ENCODE measurements around the gene FABP7. TPM values are rescaled to one million over a fixed set of nuclear protein-coding genes. Genes with fewer than 3 reads are reported as not detected.

The FABP7 gene
- total RNA-seq, 1 experiment from 2014 or later = not detected

GRCh38 chr6:122778302-122778701 is 1.2 kb upstream of the FABP7 start:
- no peaks in the 10 kb centered on the region for H4K20me1 ChIP-seq (ENCODE audit: insufficient read depth)
- no peak overlapping the region for H3K4me3 ChIP-seq (replicated peaks in 1 of 2; ENCODE audit: low read depth in 1 of 2, low read length in 2 of 2)
- no peak for ATAC-seq
- DNase-seq (ENCODE audit: low read depth, low spot score) = no peak
- H3K4me1 ChIP-seq (ENCODE audit: control insufficient read depth in 1 of 2, insufficient read depth in 2 of 2, low read length in 2 of 2) = no peaks in the 10 kb centered on the region
- no peak overlapping the region for H2AFZ ChIP-seq (ENCODE audit: low read depth, low read length, poor library complexity, severe bottlenecking)
- H3K79me2 ChIP-seq (ENCODE audit: insufficient read depth, low read length) = no peaks in the 10 kb centered on the region
- H3K9ac ChIP-seq (ENCODE audit: low read length) = no peak overlapping the region
- H3K27ac ChIP-seq (ENCODE audit: low read depth, low read length) = no peak overlapping the region
- no peaks in the 10 kb centered on the region for H3K9me3 ChIP-seq (ENCODE audit: control insufficient read depth in 1 of 2, insufficient read depth in 1 of 2, low read depth in 1 of 2, low read length in 2 of 2)
- no peaks in the 10 kb centered on the region for H3K27me3 ChIP-seq (ENCODE audit: insufficient read depth, low read length)
- H3K4me2 ChIP-seq (ENCODE audit: low read length) = no peak overlapping the region
- no peaks in the 10 kb centered on the region for H3K9me2 ChIP-seq (ENCODE audit: insufficient read depth)
- TF ChIP-seq CEBPB (IDR thresholded peaks at IDR 0.05; ENCODE audit: low read depth) (no peak), POLR2AphosphoS5 (IDR thresholded peaks at IDR 0.05; ENCODE audit: low read depth, low read length) (no peak), CTCF (IDR thresholded peaks at IDR 0.05 in 2 of 3, conservative IDR thresholded peaks at IDR 0.05 in 1 of 3; ENCODE audit: borderline replicate concordance in 1 of 3, insufficient read depth in 1 of 3, low read depth in 2 of 3, low read length in 2 of 3) (no peak), EGR1 (IDR thresholded peaks at IDR 0.05; ENCODE audit: low read depth) (no peak), SP1 (IDR thresholded peaks at IDR 0.05; ENCODE audit: low read depth) (no peak), FOSL1 (IDR thresholded peaks at IDR 0.05; ENCODE audit: low read depth) (no peak), YY1 (IDR thresholded peaks at IDR 0.05; ENCODE audit: extremely low read depth, insufficient replicate concordance, low read depth, low read length) (no peak), ZNF274 (IDR thresholded peaks at IDR 0.05; ENCODE audit: low read depth, low read length) (no peak), JUND (IDR thresholded peaks at IDR 0.05) (no peak), SRF (IDR thresholded peaks at IDR 0.05; ENCODE audit: low read depth) (no peak), POLR2A (IDR thresholded peaks at IDR 0.05; ENCODE audit: borderline replicate concordance, extremely low read depth, insufficient read depth, insufficient read length) (no peak), MAX (IDR thresholded peaks at IDR 0.05) (no peak), CBX3 (IDR thresholded peaks at IDR 0.05; ENCODE audit: low read depth) (no peak), ZFX (IDR thresholded peaks at IDR 0.05) (no peak)
- TF ChIP-seq, protein P1, sequence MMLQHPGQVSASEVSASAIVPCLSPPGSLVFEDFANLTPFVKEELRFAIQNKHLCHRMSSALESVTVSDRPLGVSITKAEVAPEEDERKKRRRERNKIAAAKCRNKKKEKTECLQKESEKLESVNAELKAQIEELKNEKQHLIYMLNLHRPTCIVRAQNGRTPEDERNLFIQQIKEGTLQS (IDR thresholded peaks at IDR 0.05) = no peak
- TF ChIP-seq, protein P2, sequence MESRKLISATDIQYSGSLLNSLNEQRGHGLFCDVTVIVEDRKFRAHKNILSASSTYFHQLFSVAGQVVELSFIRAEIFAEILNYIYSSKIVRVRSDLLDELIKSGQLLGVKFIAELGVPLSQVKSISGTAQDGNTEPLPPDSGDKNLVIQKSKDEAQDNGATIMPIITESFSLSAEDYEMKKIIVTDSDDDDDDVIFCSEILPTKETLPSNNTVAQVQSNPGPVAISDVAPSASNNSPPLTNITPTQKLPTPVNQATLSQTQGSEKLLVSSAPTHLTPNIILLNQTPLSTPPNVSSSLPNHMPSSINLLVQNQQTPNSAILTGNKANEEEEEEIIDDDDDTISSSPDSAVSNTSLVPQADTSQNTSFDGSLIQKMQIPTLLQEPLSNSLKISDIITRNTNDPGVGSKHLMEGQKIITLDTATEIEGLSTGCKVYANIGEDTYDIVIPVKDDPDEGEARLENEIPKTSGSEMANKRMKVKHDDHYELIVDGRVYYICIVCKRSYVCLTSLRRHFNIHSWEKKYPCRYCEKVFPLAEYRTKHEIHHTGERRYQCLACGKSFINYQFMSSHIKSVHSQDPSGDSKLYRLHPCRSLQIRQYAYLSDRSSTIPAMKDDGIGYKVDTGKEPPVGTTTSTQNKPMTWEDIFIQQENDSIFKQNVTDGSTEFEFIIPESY (IDR thresholded peaks at IDR 0.05; ENCODE audit: extremely low read depth, insufficient replicate concordance, low read length) = no peak
- no peaks in the 10 kb centered on the region for H3K36me3 ChIP-seq (ENCODE audit: control insufficient read depth in 1 of 2, insufficient read depth in 2 of 2, low read length in 2 of 2)
- BruUV-seq (replicated peaks) = no TSS peak
- POLR2A ChIA-PET = no interaction called here
- intact Hi-C loops (cut with micrococcal nuclease) = no loop called here
- RAD21 ChIA-PET (ENCODE audit: low non-redundant PET in 1 of 2, low total read pairs in 2 of 2, uncharacterized antibody in 2 of 2, unreplicated experiment in 2 of 2) = no interaction called here
- CTCF ChIA-PET = no interaction called here
